ENCODE data around the gene HBQ1.
"Not testable (repeated sequence)": the region's sequence is repeated elsewhere in the genome, so short reads cannot be mapped to it uniquely, and the experiment has no call there.

The HBQ1 gene

GRCh38 chr16:162271-162991 is 17.8 kb upstream of the HBQ1 start:
- DNase-seq = no peak

GRCh38 chr16:163139-163538 is 17.1 kb upstream of the HBQ1 start:
- DNase-seq = not testable (repeated sequence)

GRCh38 chr16:163696-164095 is 16.6 kb upstream of the HBQ1 start:
- not testable (repeated sequence) for DNase-seq

- DNase-seq = not testable (repeated sequence)
Observed at GRCh38 chr16:164134-164823, 16.0 kb upstream of the HBQ1 start.

- no peak for DNase-seq
Observed at GRCh38 chr16:164827-165538, 15.3 kb upstream of the HBQ1 start.

GRCh38 chr16:165539-166374 is 14.5 kb upstream of the HBQ1 start, which contains the start of gene HBM:
TSS of gene HBM (plus strand) at chr16:165978. CDS start at chr16:165998, 20 bp downstream.
- no peak for DNase-seq

- no peak for DNase-seq
Observed at GRCh38 chr16:166375-167121, 13.7 kb upstream of the HBQ1 start.

GRCh38 chr16:167122-167690 is 13.1 kb upstream of the HBQ1 start:
- no peak for DNase-seq

GRCh38 chr16:168424-168823 is 11.8 kb upstream of the HBQ1 start:
- DNase-seq = no peak

- no peak for DNase-seq
Observed at GRCh38 chr16:169014-169413, 11.2 kb upstream of the HBQ1 start.

- DNase-seq = not testable (repeated sequence)
Observed at GRCh38 chr16:170088-170507, 10.2 kb upstream of the HBQ1 start.

GRCh38 chr16:170788-171187 is 9.5 kb upstream of the HBQ1 start:
- DNase-seq = no peak

GRCh38 chr16:172374-172941 is 7.8 kb upstream of the HBQ1 start, which contains the start of gene HBA2:
TSS of gene HBA2 (plus strand) at chr16:172876. CDS start at chr16:172913, 37 bp downstream.
- not testable (repeated sequence) for DNase-seq

- DNase-seq = not testable (repeated sequence)
Observed at GRCh38 chr16:173211-173854, 6.9 kb upstream of the HBQ1 start.

- DNase-seq = not testable (repeated sequence)
Observed at GRCh38 chr16:173928-174769, 6.1 kb upstream of the HBQ1 start.

- DNase-seq = no peak
Observed at GRCh38 chr16:175011-175949, 5.0 kb upstream of the HBQ1 start.

- DNase-seq = not testable (repeated sequence)
Observed at GRCh38 chr16:176006-176405, 4.3 kb upstream of the HBQ1 start.
